Common myeloid progenitor, CD34-positive (primary cell): ENCODE measurements around the gene PIGZ.

Source experiments
- CTCF ChIA-PET: fragments of 350-600 bp; sonication (Branson Sonifier 250); formaldehyde crosslinking; loops from one replicate; lab custom pipeline; 2021; ENCODE audit warnings: antibody characterized with exemption; lab: Charles Lee
- POLR2A ChIA-PET: fragments of 350-600 bp; sonication (Branson Sonifier 250); formaldehyde crosslinking; loops from one replicate; lab custom pipeline; 2021; ENCODE audit warnings: antibody characterized with exemption; lab: Charles Lee
- DNase-seq, 3 donors: peaks; one replicate each; pipeline versions ENCODE4 v3.0.0 to v3.0.0-alpha.2; 2013
- H3K27ac ChIP-seq, 2 experiments: 1 replicate in 1 of 2; 2 replicates in 1 of 2; pipeline ENCODE4 v1.7.0; 2013; ENCODE audit warnings: inconsistent platforms in 2 of 2, low read length in 2 of 2, mild to moderate bottlenecking in 2 of 2, low read depth in 1 of 2, moderate library complexity in 1 of 2; ENCODE audit not compliant: severe bottlenecking in 2 of 2, insufficient read depth in 1 of 2, poor library complexity in 1 of 2
- H3K27me3 ChIP-seq, 5 experiments: replicated peaks in 2 of 5; 1 replicate in 3 of 5; 2 replicates in 2 of 5; pipeline versions ENCODE4 v1.6.1 to v1.7.0; 2013; ENCODE audit warnings: low read length in 4 of 5, mild to moderate bottlenecking in 2 of 5, moderate library complexity in 2 of 5, inconsistent platforms in 1 of 5; ENCODE audit not compliant: insufficient read depth in 5 of 5, control insufficient read depth in 4 of 5
- H3K36me3 ChIP-seq, 4 experiments: 1 replicate in 2 of 4; 2 replicates in 2 of 4; pipeline versions ENCODE4 v1.6.1 to v1.7.0; 2013; ENCODE audit warnings: low read length in 3 of 4, control low read depth in 1 of 4, mild to moderate bottlenecking in 1 of 4; ENCODE audit not compliant: control insufficient read depth in 4 of 4, insufficient read depth in 4 of 4
- H3K4me1 ChIP-seq, 4 experiments: 1 replicate in 3 of 4; 2 replicates in 1 of 4; pipeline versions ENCODE4 v1.6.1 to v1.7.1; 2013; ENCODE audit warnings: low read length in 3 of 4, mild to moderate bottlenecking in 3 of 4, control low read depth in 1 of 4, inconsistent platforms in 1 of 4, moderate library complexity in 1 of 4; ENCODE audit not compliant: control insufficient read depth in 4 of 4, insufficient read depth in 4 of 4; ENCODE audit errors: control extremely low read depth in 1 of 4
- H3K4me3 ChIP-seq, 7 experiments: 1 replicate in 4 of 7; 2 replicates in 3 of 7; pipeline versions ENCODE4 v1.5.1 to v1.7.0; 2013; ENCODE audit warnings: mild to moderate bottlenecking in 7 of 7, low read length in 6 of 7, moderate library complexity in 6 of 7, inconsistent platforms in 2 of 7, low read depth in 2 of 7, control low read depth in 1 of 7; ENCODE audit not compliant: insufficient read depth in 4 of 7, control insufficient read depth in 1 of 7; ENCODE audit errors: extremely low read depth in 1 of 7
- H3K9me3 ChIP-seq, 5 experiments: 1 replicate in 4 of 5; 2 replicates in 1 of 5; pipeline versions ENCODE4 v1.6.1 to v1.7.1; 2013; ENCODE audit warnings: low read length in 4 of 5, mild to moderate bottlenecking in 2 of 5, inconsistent platforms in 1 of 5, low read depth in 1 of 5, moderate library complexity in 1 of 5; ENCODE audit not compliant: control insufficient read depth in 4 of 5, insufficient read depth in 2 of 5; ENCODE audit errors: control extremely low read depth in 1 of 5
- WGBS: methylation state at CpG from one replicate; pipeline ENCODE4 v1.1.5; 2013; ENCODE audit not compliant: insufficient coverage; 5-methylcytosine and 5-hydroxymethylcytosine counted together

PIGZ gene

GRCh38 chr3:196932600-196932999 is 36.0 kb downstream of the PIGZ start:
- POLR2A ChIA-PET = interaction anchor here (0.5 kb wide), 1 partner anchor 25 kb away, joined by 5 read pairs; no protein-coding TSS in a partner anchor
- Histone ChIP-seq H3K4me1 (no peaks in the 10 kb centered on the region), H3K27me3 (no peaks in the 10 kb centered on the region), H3K27ac (no peak overlapping the region), H3K9me3 (no peaks in the 10 kb centered on the region), H3K36me3 (peaks cover 21 to 88% (median 62%) of the 10 kb centered on the region in 4 experiments), H3K4me3 (no peak overlapping the region)
- DNase-seq = peak in 1 of 3 donors; percentile 14
- no CpG with 5 or more reads among the region's 3 CpGs for WGBS
- CTCF ChIA-PET = interaction anchor here (1.5 kb wide), 1 partner anchor 9 kb away, joined by 4 read pairs; no protein-coding TSS in a partner anchor

GRCh38 chr3:196931828-196932587 is 36.6 kb downstream of the PIGZ start:
- H3K4me1 ChIP-seq = no peaks in the 10 kb centered on the region
- ChIA-PET CTCF (interaction anchor here (1.3 to 1.5 kb wide), 2 partner anchors 8 to 9 kb away, joined by 3 to 4 read pairs; no protein-coding TSS in a partner anchor), POLR2A (interaction anchor here (0.5 to 0.7 kb wide), 3 partner anchors 24 to 821 kb away, joined by 3 to 7 read pairs (median 5); partner anchors contain the start of gene SENP5)
- no peaks in the 10 kb centered on the region for H3K27me3 ChIP-seq
- H3K27ac ChIP-seq = no peak overlapping the region
- H3K36me3 ChIP-seq = peaks cover 18 to 86% (median 56%) of the 10 kb centered on the region in 4 experiments
- H3K4me3 ChIP-seq = no peak overlapping the region
- no peaks in the 10 kb centered on the region for H3K9me3 ChIP-seq
- no peak for DNase-seq
- 97% methylated on average over 9 of the region's 12 CpGs for WGBS

- ChIA-PET CTCF (interaction anchor here (1.2 to 1.3 kb wide), 2 partner anchors 9 to 11 kb away, joined by 3 to 5 read pairs; partner anchors contain the start of gene NCBP2), POLR2A (interaction anchor here (0.7 kb wide), 1 partner anchor 64 kb away, joined by 7 read pairs; the partner anchor contains the start of gene SENP5)
- Histone ChIP-seq H3K36me3 (peaks cover 16 to 81% (median 49%) of the 10 kb centered on the region in 4 experiments), H3K4me1 (no peaks in the 10 kb centered on the region), H3K9me3 (no peaks in the 10 kb centered on the region), H3K27ac (no peak overlapping the region), H3K4me3 (no peak overlapping the region), H3K27me3 (no peaks in the 10 kb centered on the region)
- WGBS = 100% methylated on average over 1 of the region's 4 CpGs
- no peak for DNase-seq
Observed at GRCh38 chr3:196931157-196931556, 37.5 kb downstream of the PIGZ start.

- H3K9me3 ChIP-seq = no peaks in the 10 kb centered on the region
- no peaks in the 10 kb centered on the region for H3K27me3 ChIP-seq
- no peaks in the 10 kb centered on the region for H3K4me1 ChIP-seq
- H3K36me3 ChIP-seq = peaks cover 11 to 59% (median 35%) of the 10 kb centered on the region in 4 experiments
- WGBS = 93% methylated on average over 6 of the region's 7 CpGs
- no peak overlapping the region for H3K4me3 ChIP-seq
- no peak for DNase-seq
- ChIA-PET CTCF (interaction anchor here (0.7 kb wide), 1 partner anchor 328 kb away, joined by 3 read pairs; no protein-coding TSS in a partner anchor), POLR2A (no interaction called here)
- H3K27ac ChIP-seq = no peak overlapping the region
Observed at GRCh38 chr3:196927571-196928453, 40.8 kb downstream of the PIGZ start.

- Histone ChIP-seq H3K9me3 (peaks cover 0 to 5% (median 2%) of the 10 kb centered on the region in 5 experiments), H3K27me3 (no peaks in the 10 kb centered on the region), H3K36me3 (peaks cover 2 to 25% (median 8%) of the 10 kb centered on the region in 4 experiments), H3K27ac (no peak overlapping the region), H3K4me1 (no peaks in the 10 kb centered on the region), H3K4me3 (no peak overlapping the region)
- 44% methylated on average over 2 of the region's 2 CpGs for WGBS
- peak in 2 of 3 donors; percentile 18 to 49 for DNase-seq
- POLR2A ChIA-PET = interaction anchor here (0.7 kb wide), 1 partner anchor 18 kb away, joined by 3 read pairs; no protein-coding TSS in a partner anchor
- CTCF ChIA-PET = no interaction called here
Observed at GRCh38 chr3:196920733-196921132, 47.9 kb downstream of the PIGZ start.

GRCh38 chr3:196918968-196919367 is 49.7 kb downstream of the PIGZ start:
- Histone ChIP-seq H3K9me3 (peaks cover 0 to 14% (median 2%) of the 10 kb centered on the region in 5 experiments), H3K4me1 (no peaks in the 10 kb centered on the region), H3K36me3 (peaks cover 7 to 35% (median 18%) of the 10 kb centered on the region in 4 experiments), H3K27ac (no peak overlapping the region), H3K4me3 (no peak overlapping the region), H3K27me3 (no peaks in the 10 kb centered on the region)
- POLR2A ChIA-PET = no interaction called here
- no peak for DNase-seq
- WGBS = 100% methylated on average over 1 of the region's 2 CpGs
- CTCF ChIA-PET = interaction anchor here (0.7 kb wide), 1 partner anchor 389 kb away, joined by 3 read pairs; no protein-coding TSS in a partner anchor
